Activated T-cell treated with anti-CD3 and anti-CD28 coated beads, Interleukin-2, amount 50 U/mL, for 72 hours (primary cell): ENCODE data around the gene FBXO2. TPM values are rescaled to one million over a fixed set of nuclear protein-coding genes. Genes with fewer than 3 reads are reported as not detected.
A peak's percentile ranks its signal among the peaks of the same experiment; 100 is the strongest.

ENCODE experiments used
- ATAC-seq, 2 donors: fragments of 150-1000 bp; cut with Tn5 transposase; replicated peaks in 1 of 2; 2 replicates each; pipeline ENCODE4 v1.10.0; 2021; ENCODE audit warnings: moderate library complexity in 2 of 2, mild to moderate bottlenecking in 1 of 2
- DNase-seq, 2 donors: peaks; one replicate each; pipeline ENCODE4 v3.0.0; 2021 to 2022; ENCODE audit warnings: mixed read lengths in 1 of 2
- H3K27ac Mint-ChIP-seq: one replicate; pipeline ENCODE4 v1.8.0; 2022; ENCODE audit warnings: mild to moderate bottlenecking, moderate library complexity, mixed read lengths
- H3K27me3 Mint-ChIP-seq: one replicate; pipeline ENCODE4 v1.8.0; 2022; ENCODE audit warnings: low read depth, mixed read lengths
- H3K36me3 Mint-ChIP-seq, 2 donors: one replicate each; pipeline ENCODE4 v1.8.0; 2022; ENCODE audit warnings: mixed read lengths in 2 of 2, mild to moderate bottlenecking in 1 of 2; ENCODE audit not compliant: insufficient read depth in 2 of 2
- H3K4me1 Mint-ChIP-seq: one replicate; pipeline ENCODE4 v1.8.0; 2022; ENCODE audit warnings: low read depth, mixed read lengths
- H3K4me3 Mint-ChIP-seq, 2 donors: one replicate each; pipeline ENCODE4 v1.8.0; 2022; ENCODE audit warnings: mild to moderate bottlenecking in 2 of 2, mixed read lengths in 2 of 2, moderate library complexity in 2 of 2
- H3K9me3 Mint-ChIP-seq, 2 donors: one replicate each; pipeline ENCODE4 v1.8.0; 2022; ENCODE audit warnings: mixed read lengths in 2 of 2
- total RNA-seq, 2 donors: library from RNA; stranded (reverse); gene quantifications; one replicate each; pipeline ENCODE4 v1.2.3, GENCODE V29; 2022

The FBXO2 gene
- total RNA-seq, 2 donors from 2014 or later, result 1.9 to 3.9 TPM

DNA sequence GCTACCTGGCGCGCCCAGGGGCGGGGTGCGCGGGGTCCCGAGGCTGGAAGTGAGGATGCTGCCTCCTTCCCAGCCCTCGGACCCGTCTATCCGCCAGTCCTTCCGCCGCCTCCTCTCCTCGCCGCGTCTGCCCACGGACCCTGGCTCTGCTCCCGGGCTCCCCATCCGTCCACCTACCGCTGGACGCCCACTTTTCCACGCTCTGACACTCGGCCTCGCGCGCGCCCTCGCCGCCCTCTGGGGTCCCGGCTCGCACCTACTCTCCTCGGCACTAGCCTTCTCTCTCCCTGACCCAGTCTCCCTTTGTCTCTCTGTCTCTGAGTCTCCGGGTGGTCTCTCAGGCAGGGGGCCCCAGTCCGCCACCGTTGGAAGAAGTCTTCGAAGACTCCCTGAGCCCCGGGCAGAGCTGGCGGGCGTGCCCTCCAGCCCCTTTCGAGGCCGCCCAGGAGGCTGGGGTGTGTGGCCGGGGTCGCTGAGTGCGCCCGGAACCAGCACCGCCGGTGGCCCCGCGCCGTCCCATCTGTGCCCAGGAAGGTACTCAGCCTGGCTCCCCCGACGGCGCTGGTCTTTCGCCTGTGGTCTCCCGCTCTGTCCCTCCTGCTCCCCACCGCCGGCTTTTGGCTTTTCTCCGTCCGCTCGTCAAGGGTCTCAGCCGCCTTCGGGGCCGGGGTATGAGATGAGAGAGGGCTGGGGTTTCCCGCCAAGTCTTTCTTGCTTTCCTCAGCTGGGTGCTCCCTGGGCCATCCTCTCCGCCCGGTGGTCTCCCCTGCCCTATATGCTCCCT, 37.9 kb upstream of the FBXO2 start:
- Mint-ChIP-seq H3K4me1 (peaks cover 13% of the 10 kb centered on the region), H3K9me3 (no peaks in the 10 kb centered on the region), H3K4me3 (peak overlapping the region; percentile 76 to 81), H3K27me3 (peaks cover 55% of the 10 kb centered on the region), H3K27ac (no peak overlapping the region), H3K36me3 (peaks cover 0 to 2% of the 10 kb centered on the region in 2 donors)
- ATAC-seq (no peak), DNase-seq (no peak)

- DNase-seq (peak; percentile 14 to 26), ATAC-seq (peak; percentile 31 to 32)
- Mint-ChIP-seq H3K4me3 (peak within 1 kb of the TSS; percentile 76 to 81), H3K4me1 (peaks cover 13% of the 10 kb centered on the region), H3K27me3 (peaks cover 55% of the 10 kb centered on the region), H3K27ac (no peak within 1 kb of the TSS), H3K36me3 (peaks cover 0 to 2% of the 10 kb centered on the region in 2 donors), H3K9me3 (no peaks in the 10 kb centered on the region)
Measured at GRCh38 chr1:11691302-11691914, 37.2 kb upstream of the FBXO2 start, which contains the start of gene DRAXIN. TSS of gene DRAXIN (plus strand) at chr1:11691710. CDS start at chr1:11706259, 14,549 bp downstream.

- peaks cover 55% of the 10 kb centered on the region for H3K27me3 Mint-ChIP-seq
- H3K27ac Mint-ChIP-seq, result no peak overlapping the region
- no peaks in the 10 kb centered on the region for H3K9me3 Mint-ChIP-seq
- ATAC-seq (no peak), DNase-seq (no peak)
- peak overlapping the region; percentile 71 to 74 for H3K4me3 Mint-ChIP-seq
- peaks cover 0 to 2% of the 10 kb centered on the region in 2 donors for H3K36me3 Mint-ChIP-seq
- H3K4me1 Mint-ChIP-seq, result peaks cover 13% of the 10 kb centered on the region
Measured at GRCh38 chr1:11690397-11691301, 36.4 kb upstream of the FBXO2 start.

GRCh38 chr1:11688506-11688905, 34.3 kb upstream of the FBXO2 start:
- H3K36me3 Mint-ChIP-seq, result peaks cover 0 to 2% of the 10 kb centered on the region in 2 donors
- no peak overlapping the region for H3K27ac Mint-ChIP-seq
- H3K9me3 Mint-ChIP-seq, result no peaks in the 10 kb centered on the region
- DNase-seq (no peak), ATAC-seq (no peak)
- peaks cover 48% of the 10 kb centered on the region for H3K27me3 Mint-ChIP-seq
- no peak overlapping the region for H3K4me3 Mint-ChIP-seq
- peaks cover 13% of the 10 kb centered on the region for H3K4me1 Mint-ChIP-seq

- ATAC-seq (no peak), DNase-seq (no peak)
- Mint-ChIP-seq H3K36me3 (no peaks in the 10 kb centered on the region), H3K27ac (no peak overlapping the region), H3K9me3 (no peaks in the 10 kb centered on the region), H3K4me3 (no peak overlapping the region), H3K4me1 (peaks cover 7% of the 10 kb centered on the region), H3K27me3 (peaks cover 26% of the 10 kb centered on the region)
Measured at GRCh38 chr1:11685210-11685752, 31.1 kb upstream of the FBXO2 start.

- DNase-seq (no peak), ATAC-seq (no peak)
- H3K4me3 Mint-ChIP-seq, result no peak overlapping the region
- H3K9me3 Mint-ChIP-seq, result no peaks in the 10 kb centered on the region
- H3K4me1 Mint-ChIP-seq, result peaks cover 15% of the 10 kb centered on the region
- H3K27ac Mint-ChIP-seq, result no peak overlapping the region
- peaks cover 14% of the 10 kb centered on the region for H3K27me3 Mint-ChIP-seq
- no peaks in the 10 kb centered on the region for H3K36me3 Mint-ChIP-seq
Measured at GRCh38 chr1:11684070-11684469, 29.8 kb upstream of the FBXO2 start.

DNA sequence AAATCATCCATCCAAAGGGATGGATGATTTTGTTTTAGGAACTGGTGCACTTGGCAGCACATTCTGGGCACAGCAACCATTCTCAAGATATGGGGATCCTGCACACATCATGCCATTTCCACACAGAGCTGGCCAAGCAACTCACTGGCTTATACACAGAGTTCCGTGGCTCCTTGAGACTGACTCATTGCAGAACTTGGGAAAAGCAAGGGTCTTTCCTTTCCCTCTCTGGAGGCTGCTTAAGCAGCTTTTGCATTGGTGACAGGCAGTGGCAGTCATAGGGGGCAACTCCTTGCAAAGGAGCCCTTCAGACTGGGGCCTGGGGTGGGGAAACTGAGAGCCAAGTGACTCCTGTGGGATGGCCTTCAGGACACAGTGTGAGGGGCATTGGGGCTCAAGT, 28.6 kb upstream of the FBXO2 start:
- H3K36me3 Mint-ChIP-seq, result no peaks in the 10 kb centered on the region
- no peak for ATAC-seq
- peaks cover 3% of the 10 kb centered on the region for H3K27me3 Mint-ChIP-seq

GRCh38 chr1:11682287-11682771, 28.1 kb upstream of the FBXO2 start:
- H3K27me3 Mint-ChIP-seq, result no peaks in the 10 kb centered on the region
- no peaks in the 10 kb centered on the region for H3K36me3 Mint-ChIP-seq
- H3K27ac Mint-ChIP-seq, result no peak overlapping the region
- ATAC-seq, result no peak
- DNase-seq, result no peak
- peaks cover 15% of the 10 kb centered on the region for H3K4me1 Mint-ChIP-seq
- H3K4me3 Mint-ChIP-seq, result peak overlapping the region; percentile 57 to 91
- H3K9me3 Mint-ChIP-seq, result no peaks in the 10 kb centered on the region

More for the DNA sequence above, 28.6 kb upstream of the FBXO2 start:
- H3K9me3 Mint-ChIP-seq, result no peaks in the 10 kb centered on the region
- H3K4me3 Mint-ChIP-seq, result no peak overlapping the region
- H3K4me1 Mint-ChIP-seq, result peaks cover 15% of the 10 kb centered on the region
- no peak overlapping the region for H3K27ac Mint-ChIP-seq
- DNase-seq, result no peak

DNA sequence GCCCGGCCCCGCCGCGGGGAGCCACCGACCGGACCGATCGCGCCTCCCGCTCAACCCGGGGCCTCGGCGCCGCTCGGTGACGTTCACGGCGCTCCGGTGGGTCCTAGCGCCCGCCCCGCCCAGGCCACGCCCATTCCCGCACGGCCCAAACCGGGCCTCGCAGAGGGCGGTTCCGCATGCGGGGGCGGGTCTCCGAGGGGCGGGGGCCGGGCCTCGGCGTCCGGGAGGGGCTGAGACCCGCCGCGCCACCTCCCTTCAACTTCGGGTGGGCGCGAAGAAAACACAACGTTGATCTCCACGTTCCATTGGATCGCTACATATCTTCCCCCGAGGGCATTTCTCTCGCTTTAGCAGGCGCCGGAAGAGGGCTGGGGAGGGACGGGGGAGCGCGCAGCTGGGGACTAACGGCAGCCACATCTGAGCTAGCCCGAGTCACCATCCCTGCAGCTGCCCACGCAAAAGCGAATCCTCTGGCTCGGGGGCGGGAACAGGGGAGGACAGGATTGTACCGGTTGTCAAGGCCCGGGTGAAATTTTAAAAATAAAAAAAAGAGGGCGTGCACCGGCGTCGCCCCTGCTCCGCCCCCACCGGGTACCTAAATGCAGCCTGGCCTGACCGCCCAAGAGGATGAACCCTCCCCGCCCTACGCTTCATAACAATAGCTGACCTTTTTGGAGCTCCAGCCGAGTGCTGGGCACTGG, 27.0 kb upstream of the FBXO2 start, which contains the start of gene MAD2L2:
MAD2L2 (minus strand) TSS at position 78 of the 701 bp plus-strand sequence. CDS start 547 bp downstream, outside the sequence.
- peak; percentile 92 to 94 for ATAC-seq
- no peaks in the 10 kb centered on the region for H3K27me3 Mint-ChIP-seq
- H3K36me3 Mint-ChIP-seq, result no peaks in the 10 kb centered on the region

GRCh38 chr1:11680270-11681070, 26.2 kb upstream of the FBXO2 start:
- Mint-ChIP-seq H3K36me3 (peaks cover 0 to 3% of the 10 kb centered on the region in 2 donors), H3K27ac (no peak overlapping the region), H3K27me3 (no peaks in the 10 kb centered on the region), H3K4me3 (peak overlapping the region; percentile 92 to 94), H3K9me3 (no peaks in the 10 kb centered on the region), H3K4me1 (peaks cover 15% of the 10 kb centered on the region)
- ATAC-seq (peak; percentile 22 to 25), DNase-seq (no peak)

More for the DNA sequence above, 27.0 kb upstream of the FBXO2 start, which contains the start of gene MAD2L2:
- Mint-ChIP-seq H3K4me3 (peak within 1 kb of the TSS; percentile 92 to 94), H3K27ac (no peak within 1 kb of the TSS), H3K4me1 (peaks cover 15% of the 10 kb centered on the region), H3K9me3 (no peaks in the 10 kb centered on the region)
- DNase-seq, result peak; percentile 96

- ATAC-seq (no peak), DNase-seq (no peak)
- no peaks in the 10 kb centered on the region for H3K9me3 Mint-ChIP-seq
- H3K4me3 Mint-ChIP-seq, result peak overlapping the region in 1 of 2 donors; percentile 12
- H3K4me1 Mint-ChIP-seq, result peaks cover 15% of the 10 kb centered on the region
- H3K27me3 Mint-ChIP-seq, result no peaks in the 10 kb centered on the region
- H3K27ac Mint-ChIP-seq, result no peak overlapping the region
- H3K36me3 Mint-ChIP-seq, result peaks cover 0 to 4% of the 10 kb centered on the region in 2 donors
Measured at GRCh38 chr1:11678442-11678841, 24.2 kb upstream of the FBXO2 start.
